Fibroblast of villous mesenchyme (primary cell): Measurements from ENCODE around the gene MORN5. TPM values are rescaled to one million over a fixed set of nuclear protein-coding genes. Genes with fewer than 3 reads are reported as not detected.

Experiments used
- DNase-seq: peaks from one replicate; pipeline ENCODE4 v3.0.0-alpha.2; 2010; ENCODE audit warnings: low read depth
- H3K4me3 ChIP-seq: 2 replicates; pipeline ENCODE4 v1.5.1; 2011; ENCODE audit warnings: low read depth, mild to moderate bottlenecking, low read length
- CTCF ChIP-seq: IDR thresholded peaks from 2 replicates; pipeline ENCODE4 v1.5.1; 2012; ENCODE audit warnings: low read depth, mild to moderate bottlenecking, low read length; ENCODE audit not compliant: insufficient read depth
- total RNA-seq: library from RNA; depleted of rRNA; stranded (reverse); fragments of >200 nt; gene quantifications from 2 replicates; pipeline ENCODE4 v1.2.3, GENCODE V29; 2012

The MORN5 gene
- total RNA-seq, 1 donor = not detected

- DNase-seq = no peak
- H3K4me3 ChIP-seq = no peak overlapping the region
- TF ChIP-seq CTCF = no peak
These were observed 4.6 kb downstream of the MORN5 start for GRCh38 chr9:122164286-122164685.

GRCh38 chr9:122168356-122168755 is 8.6 kb downstream of the MORN5 start:
- no peak for DNase-seq
- no peak overlapping the region for H3K4me3 ChIP-seq
- no peak for TF ChIP-seq CTCF

GRCh38 chr9:122172131-122172530 is 12.4 kb downstream of the MORN5 start:
- no peak for DNase-seq
- TF ChIP-seq CTCF = no peak
- no peak overlapping the region for H3K4me3 ChIP-seq

- no peak for TF ChIP-seq CTCF
- H3K4me3 ChIP-seq = no peak overlapping the region
- no peak for DNase-seq
These were observed 14.0 kb downstream of the MORN5 start for GRCh38 chr9:122173670-122174069.

- no peak for DNase-seq
- TF ChIP-seq CTCF = no peak
These were observed 17.2 kb downstream of the MORN5 start for GRCh38 chr9:122176916-122177315.

GRCh38 chr9:122179054-122179689 is 19.5 kb downstream of the MORN5 start:
- H3K4me3 ChIP-seq = no peak overlapping the region
- no peak for DNase-seq
- no peak for TF ChIP-seq CTCF

More at GRCh38 chr9:122176916-122177315, 17.2 kb downstream of the MORN5 start:
- no peak overlapping the region for H3K4me3 ChIP-seq

GRCh38 chr9:122179690-122180074 is 20.0 kb downstream of the MORN5 start:
- DNase-seq = no peak

More at GRCh38 chr9:122179690-122180074, 20.0 kb downstream of the MORN5 start:
- H3K4me3 ChIP-seq = no peak overlapping the region
- TF ChIP-seq CTCF = no peak
